CD14-positive monocyte (primary cell): Measurements from ENCODE around the gene LRRC4B. TPM values are rescaled to one million over a fixed set of nuclear protein-coding genes. Genes with fewer than 3 reads are reported as not detected.

ENCODE experiments used
- DNase-seq, 3 donors: peaks; one replicate each; pipeline ENCODE4 v3.0.0-alpha.2; 2011 to 2022
- H2AFZ ChIP-seq: 2 replicates; pipeline ENCODE4 v1.6.0; 2012; ENCODE audit warnings: mild to moderate bottlenecking, low read depth, low read length, inconsistent platforms; ENCODE audit not compliant: insufficient read depth, poor library complexity, severe bottlenecking
- H3K27ac ChIP-seq, 2 donors: 1 replicate in 1 of 2; 2 replicates in 1 of 2; pipeline ENCODE4 v1.5.1; 2012 to 2013; ENCODE audit warnings: low read length in 2 of 2, control low read depth in 1 of 2, inconsistent platforms in 1 of 2, low read depth in 1 of 2, mild to moderate bottlenecking in 1 of 2
- H3K27me3 ChIP-seq, 2 donors: one replicate each; pipeline versions ENCODE4 v1.6.0 to v1.6.1; 2011 to 2013; ENCODE audit warnings: low read length in 2 of 2; ENCODE audit not compliant: control insufficient read depth in 2 of 2, insufficient read depth in 2 of 2
- H3K36me3 ChIP-seq, 2 donors: replicated peaks in 1 of 2; 1 replicate in 1 of 2; 2 replicates in 1 of 2; pipeline versions ENCODE4 v1.5.1 to v1.6.1; 2012 to 2013; ENCODE audit warnings: low read length in 2 of 2, control low read depth in 1 of 2, inconsistent platforms in 1 of 2, mild to moderate bottlenecking in 1 of 2; ENCODE audit not compliant: insufficient read depth in 2 of 2, control insufficient read depth in 1 of 2
- H3K4me1 ChIP-seq, 2 donors: 1 replicate in 1 of 2; 2 replicates in 1 of 2; pipeline versions ENCODE4 v1.5.1 to v1.6.1; 2012 to 2013; ENCODE audit warnings: low read length in 2 of 2, control low read depth in 1 of 2, inconsistent platforms in 1 of 2, mild to moderate bottlenecking in 1 of 2, moderate library complexity in 1 of 2; ENCODE audit not compliant: insufficient read depth in 2 of 2, control insufficient read depth in 1 of 2
- H3K4me2 ChIP-seq: replicated peaks from 2 replicates; pipeline ENCODE3; 2012; ENCODE audit warnings: low read length, moderate library complexity, mild to moderate bottlenecking; ENCODE audit not compliant: poor library complexity, severe bottlenecking; ENCODE audit errors: extremely low read depth
- H3K4me3 ChIP-seq, 3 experiments: fragments of 200-600 bp in 1 of 3; sonication (generic) in 1 of 3; replicated peaks in 1 of 3; 1 replicate in 2 of 3; 2 replicates in 1 of 3; pipeline ENCODE4 v1.5.1; 2011 to 2013; ENCODE audit warnings: low read length in 3 of 3, mild to moderate bottlenecking in 3 of 3, control low read depth in 2 of 3, low read depth in 2 of 3, inconsistent platforms in 1 of 3, moderate library complexity in 1 of 3
- H3K79me2 ChIP-seq: 2 replicates; pipeline ENCODE4 v1.6.0; 2012; ENCODE audit warnings: mild to moderate bottlenecking, control low read depth, inconsistent platforms, low read length, moderate library complexity; ENCODE audit not compliant: insufficient read depth
- H3K9ac ChIP-seq: 2 replicates; pipeline ENCODE4 v1.6.0; 2017; ENCODE audit warnings: low read length, mild to moderate bottlenecking; ENCODE audit not compliant: insufficient read depth, poor library complexity, severe bottlenecking
- H3K9me3 ChIP-seq, 2 donors: replicated peaks in 1 of 2; 1 replicate in 1 of 2; 2 replicates in 1 of 2; pipeline versions ENCODE4 v1.5.1 to v1.6.1; 2012 to 2013; ENCODE audit warnings: low read length in 2 of 2, control low read depth in 1 of 2; ENCODE audit not compliant: control insufficient read depth in 1 of 2, insufficient read depth in 1 of 2
- H4K20me1 ChIP-seq: 2 replicates; pipeline ENCODE4 v1.6.0; 2012; ENCODE audit warnings: mild to moderate bottlenecking, low read length, control low read depth, moderate library complexity; ENCODE audit not compliant: insufficient read depth
- H3K27ac Mint-ChIP-seq, 7 donors: one replicate each; pipeline ENCODE4 v1.8.0; 2020; ENCODE audit warnings: mild to moderate bottlenecking in 7 of 7, mixed read lengths in 7 of 7, moderate library complexity in 6 of 7, inconsistent platforms in 2 of 7
- H3K27me3 Mint-ChIP-seq, 3 donors: one replicate each; pipeline ENCODE4 v1.8.0; 2021 to 2022; ENCODE audit warnings: low read depth in 3 of 3, mild to moderate bottlenecking in 3 of 3, mixed read lengths in 3 of 3, moderate library complexity in 3 of 3, inconsistent platforms in 1 of 3
- H3K36me3 Mint-ChIP-seq, 2 donors: one replicate each; pipeline ENCODE4 v1.8.0; 2020; ENCODE audit warnings: mixed read lengths in 2 of 2, inconsistent platforms in 1 of 2, mild to moderate bottlenecking in 1 of 2
- H3K4me1 Mint-ChIP-seq: one replicate; pipeline ENCODE4 v1.8.0; 2020; ENCODE audit warnings: mild to moderate bottlenecking, mixed read lengths
- H3K4me3 Mint-ChIP-seq, 2 donors: one replicate each; pipeline ENCODE4 v1.8.0; 2020; ENCODE audit warnings: mild to moderate bottlenecking in 2 of 2, mixed read lengths in 2 of 2, moderate library complexity in 1 of 2
- H3K9me3 Mint-ChIP-seq, 7 donors: one replicate each; pipeline ENCODE4 v1.8.0; 2020 to 2022; ENCODE audit warnings: mixed read lengths in 7 of 7, mild to moderate bottlenecking in 6 of 7, moderate library complexity in 6 of 7, inconsistent platforms in 2 of 7
- WGBS: methylation state at CpG from one replicate; pipeline ENCODE4 v1.1.5; 2013; ENCODE audit warnings: missing lambda C conversion rate; ENCODE audit not compliant: insufficient coverage; 5-methylcytosine and 5-hydroxymethylcytosine counted together
- intact Hi-C, 2 donors: fragments of 100-400 bp; cut with micrococcal nuclease; formaldehyde crosslinking; loops; one replicate each; pipeline versions ENCODE4 v1.15.0 to v1.15.1; 2023
- polyA plus RNA-seq, 3 donors: library from polyadenylated mRNA; depleted of rRNA in 1 of 3; unstranded in 2 of 3; stranded (reverse) in 1 of 3; fragments of 300-500 nt in 2 of 3; fragments of >200 nt in 1 of 3; fragmentation: Illumina TruSeq in 2 of 3; gene quantifications; 1 replicate in 2 of 3; 2 replicates in 1 of 3; pipeline ENCODE4 v1.2.3, GENCODE V29; 2012 to 2021
- TF ChIP-seq, protein P1 (sequence below): fragments of 200-600 bp; IDR thresholded peaks from one replicate; pipeline ENCODE4 v1.8.0; 2022; ENCODE audit warnings: antibody characterized with exemption, mild to moderate bottlenecking

LRRC4B gene
- polyA plus RNA-seq, 3 donors = not detected

DNA sequence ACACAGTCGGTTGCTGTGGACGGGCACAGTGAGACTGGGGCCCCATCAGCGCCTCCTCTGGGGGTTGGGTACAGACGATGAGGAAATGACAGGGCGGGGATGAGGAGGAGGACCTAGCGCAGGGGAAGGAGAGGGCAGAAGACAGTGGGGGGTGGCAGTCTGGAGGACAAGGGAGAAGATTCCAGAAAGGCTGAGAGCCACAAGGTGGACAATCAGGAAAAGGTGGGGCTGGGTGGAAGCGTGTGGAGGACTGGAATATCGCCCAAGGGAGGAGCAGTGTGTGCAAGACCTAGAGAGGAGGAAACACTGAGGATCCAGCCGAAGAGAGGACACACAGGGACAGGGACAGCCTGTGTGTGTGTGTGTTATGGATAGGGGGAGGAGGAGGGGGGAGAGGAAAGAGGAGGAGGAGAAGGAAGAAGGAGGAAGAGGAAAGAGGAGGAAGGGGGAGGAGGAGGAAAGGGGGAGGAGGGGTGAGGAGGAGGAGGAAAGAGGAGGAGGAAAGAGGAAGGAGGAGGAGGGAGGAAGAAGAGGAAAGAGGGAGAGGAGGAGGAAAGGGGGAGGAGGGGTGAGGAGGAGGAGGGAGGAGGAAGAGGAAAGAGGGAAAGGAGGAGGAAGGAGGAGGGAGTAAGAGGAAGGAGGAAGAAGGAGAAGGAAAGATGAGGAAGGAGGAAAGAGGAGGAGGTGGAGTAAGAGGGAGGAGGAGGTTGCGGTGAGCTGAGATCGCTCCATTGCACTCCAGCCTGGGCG lies 75.8 kb downstream of the LRRC4B start:
- peaks cover 0 to 7% of the 10 kb centered on the region in 2 donors for H3K36me3 Mint-ChIP-seq
- peak overlapping the region; percentile 27 to 61 for H3K27ac ChIP-seq
- H4K20me1 ChIP-seq = no peaks in the 10 kb centered on the region
- H3K9ac ChIP-seq = no peak overlapping the region
- no peaks in the 10 kb centered on the region for H3K27me3 ChIP-seq
- peaks cover 50% of the 10 kb centered on the region for H3K4me1 Mint-ChIP-seq
- H3K4me1 ChIP-seq = peaks cover 47 to 54% of the 10 kb centered on the region in 2 donors
- TF ChIP-seq, protein P1, sequence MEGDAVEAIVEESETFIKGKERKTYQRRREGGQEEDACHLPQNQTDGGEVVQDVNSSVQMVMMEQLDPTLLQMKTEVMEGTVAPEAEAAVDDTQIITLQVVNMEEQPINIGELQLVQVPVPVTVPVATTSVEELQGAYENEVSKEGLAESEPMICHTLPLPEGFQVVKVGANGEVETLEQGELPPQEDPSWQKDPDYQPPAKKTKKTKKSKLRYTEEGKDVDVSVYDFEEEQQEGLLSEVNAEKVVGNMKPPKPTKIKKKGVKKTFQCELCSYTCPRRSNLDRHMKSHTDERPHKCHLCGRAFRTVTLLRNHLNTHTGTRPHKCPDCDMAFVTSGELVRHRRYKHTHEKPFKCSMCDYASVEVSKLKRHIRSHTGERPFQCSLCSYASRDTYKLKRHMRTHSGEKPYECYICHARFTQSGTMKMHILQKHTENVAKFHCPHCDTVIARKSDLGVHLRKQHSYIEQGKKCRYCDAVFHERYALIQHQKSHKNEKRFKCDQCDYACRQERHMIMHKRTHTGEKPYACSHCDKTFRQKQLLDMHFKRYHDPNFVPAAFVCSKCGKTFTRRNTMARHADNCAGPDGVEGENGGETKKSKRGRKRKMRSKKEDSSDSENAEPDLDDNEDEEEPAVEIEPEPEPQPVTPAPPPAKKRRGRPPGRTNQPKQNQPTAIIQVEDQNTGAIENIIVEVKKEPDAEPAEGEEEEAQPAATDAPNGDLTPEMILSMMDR = no peak
- H3K36me3 ChIP-seq = no peaks in the 10 kb centered on the region
- H3K79me2 ChIP-seq = no peaks in the 10 kb centered on the region
- DNase-seq = peak; percentile 47 to 53 (median 52)
- peak overlapping the region; percentile 73 for H2AFZ ChIP-seq
- WGBS = 6% methylated on average over 9 of the region's 12 CpGs
- H3K27me3 Mint-ChIP-seq = peaks cover 4 to 12% (median 5%) of the 10 kb centered on the region in 3 donors
- peak overlapping the region; percentile 55 to 82 for H3K4me3 Mint-ChIP-seq
- peaks cover 6 to 22% (median 12%) of the 10 kb centered on the region in 7 donors for H3K9me3 Mint-ChIP-seq
- intact Hi-C loops = no loop called here
- H3K9me3 ChIP-seq = peaks cover 0 to 6% of the 10 kb centered on the region in 2 donors
- peak overlapping the region; percentile 59 to 91 (median 77) for H3K27ac Mint-ChIP-seq
- peak overlapping the region in 1 of 3 experiments; percentile 52 for H3K4me3 ChIP-seq
- peak overlapping the region; percentile 62 for H3K4me2 ChIP-seq

DNA sequence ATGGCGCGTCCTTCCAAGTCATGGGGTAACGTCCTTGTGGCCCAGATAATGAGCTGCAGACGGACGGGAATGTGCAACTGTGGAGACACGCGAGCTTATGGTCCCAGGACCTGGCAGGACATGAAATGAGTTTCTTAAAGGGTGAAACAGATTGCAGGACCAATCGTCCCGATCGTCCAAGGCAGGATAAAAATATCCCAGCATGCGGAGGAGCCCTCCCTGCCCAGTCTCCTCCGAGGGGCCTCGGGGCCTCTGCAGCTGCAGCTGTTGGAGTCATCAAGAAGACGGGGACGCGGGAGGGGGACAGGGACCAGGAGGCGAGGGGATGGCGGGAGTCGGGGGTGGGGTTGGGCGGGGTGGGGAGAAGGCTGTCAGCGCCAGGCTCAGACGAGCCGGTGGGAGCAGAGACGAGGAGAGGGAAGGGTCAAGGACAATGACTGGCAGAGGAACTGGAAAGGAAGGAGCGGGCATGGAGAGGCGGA lies 77.2 kb downstream of the LRRC4B start:
- H3K4me1 Mint-ChIP-seq = peaks cover 59% of the 10 kb centered on the region
- Histone ChIP-seq H2AFZ (no peak overlapping the region), H4K20me1 (no peaks in the 10 kb centered on the region), H3K4me1 (peaks cover 54 to 64% of the 10 kb centered on the region in 2 donors), H3K4me2 (no peak overlapping the region), H3K27ac (no peak overlapping the region), H3K9me3 (peaks cover 5 to 15% of the 10 kb centered on the region in 2 donors), H3K4me3 (no peak overlapping the region), H3K79me2 (no peaks in the 10 kb centered on the region), H3K36me3 (no peaks in the 10 kb centered on the region), H3K27me3 (no peaks in the 10 kb centered on the region), H3K9ac (no peak overlapping the region)
- DNase-seq = no peak
- TF ChIP-seq, protein P1 = no peak
- intact Hi-C loops = no loop called here
- H3K36me3 Mint-ChIP-seq = peaks cover 0 to 7% of the 10 kb centered on the region in 2 donors
- peak overlapping the region in 1 of 2 donors; percentile 15 for H3K4me3 Mint-ChIP-seq
- peaks cover 7 to 30% (median 19%) of the 10 kb centered on the region in 7 donors for H3K9me3 Mint-ChIP-seq
- WGBS = 79% methylated on average over 20 of the region's 26 CpGs
- H3K27me3 Mint-ChIP-seq = peaks cover 3 to 12% (median 5%) of the 10 kb centered on the region in 3 donors
- H3K27ac Mint-ChIP-seq = no peak overlapping the region
